Esophagus squamous epithelium (tissue), 5 donors: ENCODE data around the gene PBX3. TPM values are rescaled to one million over a fixed set of nuclear protein-coding genes. Genes with fewer than 3 reads are reported as not detected.

Source experiments
- DNase-seq: peaks from one replicate; lab custom pipeline; 2025; lab: John Stamatoyannopoulos, UW
- H3K27ac ChIP-seq, 4 donors: fragments of 200-600 bp; sonication (generic); one replicate each; pipeline ENCODE4 v1.5.1; 2016 to 2019; ENCODE audit warnings: mild to moderate bottlenecking in 1 of 4
- H3K27me3 ChIP-seq, 4 donors: fragments of 200-600 bp; sonication (generic); 1 replicate in 3 of 4; 2 replicates in 1 of 4; pipeline versions ENCODE4 v1.5.1 to v1.6.0; 2017 to 2021; ENCODE audit warnings: antibody characterized with exemption in 1 of 4
- H3K36me3 ChIP-seq, 3 donors: fragments of 200-600 bp; sonication (generic); one replicate each; pipeline ENCODE4 v1.5.1; 2016 to 2019
- H3K4me1 ChIP-seq, 3 donors: fragments of 200-600 bp; sonication (generic); one replicate each; pipeline ENCODE4 v1.5.1; 2017 to 2019
- H3K4me3 ChIP-seq, 4 donors: fragments of 200-600 bp; sonication (generic); 1 replicate in 3 of 4; 2 replicates in 1 of 4; pipeline ENCODE4 v1.5.1; 2016 to 2019; ENCODE audit warnings: mild to moderate bottlenecking in 2 of 4, moderate library complexity in 1 of 4
- H3K9me3 ChIP-seq, 3 donors: fragments of 200-600 bp; sonication (generic); one replicate each; pipeline ENCODE4 v1.5.1; 2016 to 2019
- CTCF ChIP-seq, 6 experiments: fragments of 450-650 bp in 4 of 6; fragments of 200-600 bp in 2 of 6; sonication (generic) in 2 of 6; IDR thresholded peaks; one replicate each; pipeline ENCODE4 v1.5.1; 2016 to 2019; ENCODE audit warnings: antibody characterized with exemption in 6 of 6, mild to moderate bottlenecking in 4 of 6, moderate library complexity in 4 of 6
- POLR2A ChIP-seq, 4 donors: fragments of 450-650 bp; IDR thresholded peaks; one replicate each; pipeline ENCODE4 v1.6.1; 2017; ENCODE audit warnings: antibody characterized with exemption in 4 of 4, mild to moderate bottlenecking in 4 of 4, moderate library complexity in 3 of 4
- whole genome bisulfite sequencing, 2 donors: methylation state at CpG; one replicate each; pipeline ENCODE4 v1.1.5; 2018; 5-methylcytosine and 5-hydroxymethylcytosine counted together
- intact Hi-C: fragments of 100-400 bp; cut with DNase I; formaldehyde crosslinking; loops from one replicate; pipeline ENCODE4 v1.15.0; 2022
- total RNA-seq, 4 donors: library from RNA; depleted of rRNA; stranded (reverse); fragments of >200 nt; gene quantifications; one replicate each; pipeline ENCODE4 v1.1.0, GENCODE V29; 2016
- donor health status: DM: yes; HTN: yes; CAD: no.

PBX3 gene
- total RNA-seq, 4 donors from 2014 or later = 10.2 to 27.1 (median 12.7) TPM

GRCh38 chr9:125784286-125785049 lies 37.3 kb downstream of the PBX3 start:
- H3K9me3 ChIP-seq = no peaks in the 10 kb centered on the region
- no peak overlapping the region for H3K4me3 ChIP-seq
- no peak for DNase-seq
- peaks cover 0 to 15% (median 0%) of the 10 kb centered on the region in 3 donors for H3K4me1 ChIP-seq
- H3K27ac ChIP-seq = peak overlapping the region in 1 of 4 donors; percentile 31
- no peaks in the 10 kb centered on the region for H3K36me3 ChIP-seq
- TF ChIP-seq CTCF (IDR thresholded peaks at IDR 0.05) (no peak), POLR2A (IDR thresholded peaks at IDR 0.05) (no peak)
- H3K27me3 ChIP-seq = no peaks in the 10 kb centered on the region
- intact Hi-C loops = no loop called here
- WGBS, 2 donors = 63 to 79% methylated on average over 6 of the region's 6 CpGs

GRCh38 chr9:125785248-125785751 lies 38.1 kb downstream of the PBX3 start:
- Histone ChIP-seq H3K9me3 (no peaks in the 10 kb centered on the region), H3K4me3 (no peak overlapping the region), H3K36me3 (no peaks in the 10 kb centered on the region), H3K27me3 (no peaks in the 10 kb centered on the region), H3K4me1 (peaks cover 0 to 15% (median 0%) of the 10 kb centered on the region in 3 donors), H3K27ac (peak overlapping the region in 2 of 4 donors; percentile 7 to 40)
- intact Hi-C loops = no loop called here
- 46 to 69% methylated on average over 5 of the region's 5 CpGs for WGBS, 2 donors
- DNase-seq = no peak
- TF ChIP-seq POLR2A (IDR thresholded peaks at IDR 0.05) = no peak
- TF ChIP-seq CTCF (IDR thresholded peaks at IDR 0.05) = no peak

- Histone ChIP-seq H3K27me3 (no peaks in the 10 kb centered on the region), H3K4me3 (no peak overlapping the region), H3K9me3 (no peaks in the 10 kb centered on the region), H3K27ac (no peak overlapping the region), H3K36me3 (no peaks in the 10 kb centered on the region), H3K4me1 (peaks cover 0 to 15% (median 0%) of the 10 kb centered on the region in 3 donors)
- intact Hi-C loops = no loop called here
- 86 to 89% methylated on average over 1 of the region's 1 CpG for WGBS, 2 donors
- TF ChIP-seq CTCF (IDR thresholded peaks at IDR 0.05) (no peak), POLR2A (IDR thresholded peaks at IDR 0.05) (no peak)
- no peak for DNase-seq
These were observed 40.5 kb downstream of the PBX3 start for GRCh38 chr9:125787715-125788114.

GRCh38 chr9:125789196-125789595 lies 42.0 kb downstream of the PBX3 start:
- Histone ChIP-seq H3K9me3 (no peaks in the 10 kb centered on the region), H3K27me3 (no peaks in the 10 kb centered on the region), H3K36me3 (no peaks in the 10 kb centered on the region), H3K27ac (no peak overlapping the region), H3K4me3 (no peak overlapping the region), H3K4me1 (peaks cover 0 to 11% (median 0%) of the 10 kb centered on the region in 3 donors)
- intact Hi-C loops = no loop called here
- no peak for TF ChIP-seq CTCF (IDR thresholded peaks at IDR 0.05)
- no peak for DNase-seq

GRCh38 chr9:125794708-125795107 lies 47.5 kb downstream of the PBX3 start:
- no peaks in the 10 kb centered on the region for H3K36me3 ChIP-seq
- DNase-seq = no peak
- intact Hi-C loops = no loop called here
- no peak overlapping the region for H3K4me3 ChIP-seq
- H3K4me1 ChIP-seq = peaks cover 0 to 8% (median 0%) of the 10 kb centered on the region in 3 donors
- H3K9me3 ChIP-seq = no peaks in the 10 kb centered on the region
- TF ChIP-seq CTCF (IDR thresholded peaks at IDR 0.05) (no peak), POLR2A (IDR thresholded peaks at IDR 0.05) (no peak)
- no peaks in the 10 kb centered on the region for H3K27me3 ChIP-seq
- WGBS, 2 donors = 85 to 91% methylated on average over 2 of the region's 2 CpGs
- H3K27ac ChIP-seq = no peak overlapping the region
